ENCODE data around the gene NEDD4L.

NEDD4L gene

DNA sequence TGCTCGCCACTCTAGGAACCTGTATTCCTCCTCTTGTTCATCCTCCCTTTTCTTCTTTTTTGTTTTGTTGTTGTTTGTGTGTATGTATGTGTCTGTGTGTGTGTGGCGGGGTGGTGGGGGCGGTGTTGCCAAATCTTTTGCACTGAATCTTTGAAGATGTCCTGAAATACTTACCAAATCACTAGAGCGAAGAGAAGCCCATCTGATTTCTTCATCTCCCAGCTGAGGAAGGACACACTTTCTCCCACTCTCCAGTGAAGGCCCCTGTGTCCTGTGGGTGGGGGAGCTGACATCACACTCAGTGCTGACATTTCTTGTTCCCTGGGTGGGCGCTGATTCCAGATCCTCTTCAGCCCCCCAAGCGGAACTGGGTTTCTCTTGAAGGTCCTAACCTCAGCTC lies 74.5 kb downstream of the NEDD4L start:
- DNase-seq (ENCODE audit: low spot score), result no peak

DNA sequence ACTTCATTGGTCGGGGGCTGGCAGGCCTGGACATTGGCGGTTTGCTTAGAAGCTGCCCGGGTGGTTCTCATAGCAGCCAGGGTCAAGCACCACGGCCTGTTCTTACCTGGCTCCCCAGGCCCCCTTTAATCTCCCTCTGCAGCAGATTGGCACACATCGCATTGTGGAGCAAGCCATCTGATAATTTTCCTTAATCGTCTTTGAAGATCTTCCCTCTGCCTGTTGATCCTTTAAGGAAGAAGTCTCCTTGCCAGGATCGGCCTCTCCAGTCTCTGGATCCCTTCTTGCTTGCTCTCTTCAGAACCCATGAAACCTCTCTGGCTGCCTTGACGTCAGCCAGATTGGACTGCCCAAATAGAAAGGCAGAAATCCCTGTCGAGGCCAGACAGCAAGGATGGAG lies 75.8 kb downstream of the NEDD4L start:
- no peak for DNase-seq (ENCODE audit: low spot score)

DNA sequence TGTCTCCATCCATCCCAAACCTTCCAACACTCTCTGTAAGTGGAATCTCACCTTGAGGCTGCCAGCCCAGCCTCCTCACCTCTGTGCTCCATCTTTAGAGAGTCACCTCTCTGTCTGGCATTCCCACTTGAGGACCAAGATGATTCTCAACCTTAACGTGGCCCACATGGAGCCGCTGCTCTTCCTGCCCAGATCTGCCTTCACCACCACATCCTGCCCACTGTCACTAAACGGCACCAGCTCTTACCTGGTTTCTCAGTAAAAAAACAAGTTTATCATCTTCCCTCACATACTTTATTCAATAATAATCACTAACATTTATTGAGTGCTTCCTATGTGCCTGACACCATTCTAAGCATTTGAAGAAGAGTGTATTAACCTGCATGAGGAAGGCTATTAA lies 80.4 kb downstream of the NEDD4L start:
- no peak for DNase-seq (ENCODE audit: low spot score)

DNA sequence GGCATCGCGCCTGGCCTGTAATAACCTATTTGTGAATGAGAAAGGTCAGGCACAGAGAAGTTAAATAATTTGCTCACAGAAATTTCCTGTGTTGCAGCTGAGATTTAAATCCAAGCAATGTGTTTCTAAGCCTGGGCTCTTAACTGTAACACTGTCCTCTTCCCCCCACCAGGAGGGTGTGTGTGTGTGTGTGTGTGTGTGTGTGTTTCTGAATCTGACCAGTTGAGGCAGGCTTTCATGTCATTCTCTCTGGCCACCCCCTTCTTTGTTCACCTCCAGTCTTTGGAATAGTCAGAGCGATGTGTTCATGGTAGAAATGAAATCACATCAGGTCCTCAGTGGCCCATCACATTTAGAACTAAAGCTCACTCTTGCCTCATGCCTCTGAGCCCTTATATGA lies 81.2 kb downstream of the NEDD4L start:
- DNase-seq (ENCODE audit: low spot score), result peak; percentile 21

DNA sequence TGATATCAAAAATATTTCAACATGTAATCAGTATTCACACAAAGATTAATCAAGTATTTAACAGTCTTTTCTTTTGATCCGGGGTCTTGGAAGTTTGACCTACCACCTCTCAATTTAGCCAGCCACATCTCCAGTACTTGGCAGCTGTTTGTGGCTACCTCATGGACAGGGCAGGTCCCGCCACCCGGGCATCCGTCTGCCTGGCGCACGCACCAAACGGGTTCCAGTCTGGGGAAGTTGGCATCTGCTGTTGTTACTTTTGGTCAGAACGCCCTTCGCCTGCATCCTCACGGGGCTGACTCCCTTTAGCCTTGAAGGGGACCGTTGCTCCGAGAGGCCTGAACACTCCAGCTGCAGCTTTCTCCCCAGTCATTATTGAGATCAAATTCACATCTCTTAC lies 81.7 kb downstream of the NEDD4L start:
- no peak for DNase-seq (ENCODE audit: low spot score)

DNA sequence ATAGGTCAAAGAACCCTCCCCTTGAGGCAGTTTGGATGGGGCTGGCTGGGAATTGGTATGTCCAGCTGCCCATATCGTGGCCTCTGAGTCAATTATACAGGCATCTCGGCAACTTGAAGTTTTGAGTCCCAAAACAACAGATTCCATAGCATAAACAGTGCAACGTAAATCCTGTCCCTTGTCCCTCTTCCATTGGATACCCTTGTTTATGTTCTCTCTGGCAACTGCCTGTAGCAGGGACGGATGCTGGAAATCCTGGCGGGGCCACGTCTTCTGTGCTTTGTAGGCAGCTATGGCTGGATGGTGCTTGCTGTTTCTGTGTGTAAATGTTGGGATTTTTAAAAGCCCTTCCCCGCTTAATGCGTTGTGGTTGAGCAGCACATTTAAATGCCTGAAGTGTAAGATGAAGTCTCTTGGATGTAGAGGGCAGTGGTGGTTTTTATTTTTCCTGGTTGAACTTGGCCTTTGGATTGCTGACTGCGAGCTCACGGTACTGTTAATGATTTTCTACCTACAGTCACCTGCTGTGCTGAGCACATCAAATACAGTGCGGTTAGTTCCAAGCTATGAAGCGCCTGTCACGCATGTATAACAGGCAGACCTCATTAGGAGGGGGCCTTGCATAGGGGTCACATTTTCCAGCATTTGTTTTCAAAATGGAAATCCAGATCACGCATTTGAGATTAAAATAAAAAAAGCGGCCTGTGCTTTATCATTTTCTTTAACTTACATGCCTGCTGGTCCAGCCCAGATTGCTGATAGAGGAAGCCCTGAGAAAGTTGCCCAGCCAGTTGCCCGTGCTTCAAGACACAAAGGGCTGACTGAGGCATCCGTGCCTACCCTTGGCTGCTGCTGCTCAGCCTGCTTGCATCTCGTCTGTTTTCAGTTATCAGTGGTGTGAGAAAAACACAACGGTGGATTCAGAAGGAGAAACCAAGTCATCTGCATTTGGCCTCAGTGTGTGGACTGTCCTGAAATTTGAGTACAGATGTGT lies 84.7 kb downstream of the NEDD4L start:
- DNase-seq (ENCODE audit: low spot score), result peak; percentile 93

DNA sequence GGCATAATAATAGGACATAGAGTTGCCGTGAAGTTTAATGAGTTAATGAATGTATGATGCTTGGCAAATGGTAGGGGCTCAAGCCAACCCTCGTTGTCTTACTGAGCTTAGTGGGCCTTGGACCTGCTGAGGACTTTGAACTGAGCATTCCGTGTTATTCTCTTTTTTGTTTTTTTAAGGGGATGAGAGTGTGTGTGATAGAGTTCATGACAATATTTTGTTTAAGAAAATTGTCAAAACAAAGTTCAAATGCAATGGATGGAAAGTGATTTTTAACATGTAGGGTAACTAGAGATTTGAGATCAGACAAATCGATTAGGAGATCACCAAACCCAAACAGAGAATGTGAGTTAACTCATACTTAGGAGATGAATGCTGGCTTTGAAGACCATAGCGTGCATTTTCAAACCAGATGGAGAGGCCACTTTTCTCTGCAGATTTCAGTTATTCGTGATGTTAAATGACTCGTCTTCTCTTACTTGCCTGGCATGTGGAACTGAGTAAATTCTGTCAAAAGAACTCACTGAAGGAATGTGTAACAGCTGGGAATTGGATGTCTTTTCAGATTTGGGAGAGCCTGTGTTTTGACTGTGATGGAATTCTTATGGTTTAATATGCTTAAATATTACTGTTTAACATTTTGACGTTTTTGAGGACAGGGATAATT lies 88.7 kb downstream of the NEDD4L start:
- DNase-seq (ENCODE audit: low spot score), result peak; percentile 9

DNA sequence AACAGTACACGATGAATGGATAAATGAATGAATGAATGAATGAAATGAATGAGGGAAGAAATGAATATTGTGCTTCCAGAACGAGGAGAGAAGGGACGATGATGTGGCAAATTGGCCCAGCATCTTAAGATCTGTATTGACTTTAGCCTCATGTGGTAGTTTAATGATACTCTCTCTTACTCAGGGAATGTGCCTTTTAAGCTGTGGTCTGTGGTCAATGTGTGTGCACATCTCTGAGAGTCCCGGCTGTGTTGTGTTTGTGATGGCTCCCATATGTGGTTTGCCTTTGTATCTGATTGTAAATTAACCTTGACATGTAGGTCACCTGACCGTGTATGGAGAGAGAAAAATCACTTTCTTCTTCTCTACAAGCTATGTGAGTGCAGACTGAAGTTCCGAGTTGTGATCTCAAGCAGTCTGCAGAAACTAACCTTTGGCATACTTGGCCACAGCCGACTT lies 91.2 kb downstream of the NEDD4L start:
- peak; percentile 92 for DNase-seq (ENCODE audit: low spot score)

DNA sequence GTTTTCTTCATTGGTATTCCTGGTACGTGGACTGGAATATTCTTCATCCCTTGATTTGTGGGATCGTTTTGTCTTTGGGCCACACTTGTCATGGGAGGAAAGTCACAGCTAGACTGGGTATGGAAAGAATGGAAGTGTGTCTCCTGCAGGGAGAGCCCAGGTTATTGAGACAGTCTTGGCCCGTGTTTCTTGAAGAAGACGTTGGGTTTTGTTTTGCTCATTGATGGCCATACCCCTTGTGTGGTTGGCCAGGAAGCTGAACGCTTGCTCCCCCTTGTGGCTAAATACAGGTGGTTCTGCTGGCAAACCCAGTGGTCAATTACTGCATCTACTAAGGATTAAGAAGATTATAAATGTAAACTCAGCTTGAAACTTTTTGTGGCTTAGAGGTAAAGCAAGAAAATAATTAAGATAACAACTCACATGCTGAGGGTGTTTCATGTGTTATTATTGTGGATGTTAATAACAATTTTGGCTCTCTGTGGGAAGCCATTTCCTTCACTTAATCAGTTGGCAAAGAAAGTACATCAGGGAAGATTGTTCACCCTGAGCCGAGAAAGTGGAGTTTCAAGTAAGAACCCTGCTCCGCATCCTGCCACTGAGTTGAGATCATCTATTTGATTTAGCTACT lies 91.8 kb downstream of the NEDD4L start:
- DNase-seq (ENCODE audit: low spot score), result peak; percentile 77

DNA sequence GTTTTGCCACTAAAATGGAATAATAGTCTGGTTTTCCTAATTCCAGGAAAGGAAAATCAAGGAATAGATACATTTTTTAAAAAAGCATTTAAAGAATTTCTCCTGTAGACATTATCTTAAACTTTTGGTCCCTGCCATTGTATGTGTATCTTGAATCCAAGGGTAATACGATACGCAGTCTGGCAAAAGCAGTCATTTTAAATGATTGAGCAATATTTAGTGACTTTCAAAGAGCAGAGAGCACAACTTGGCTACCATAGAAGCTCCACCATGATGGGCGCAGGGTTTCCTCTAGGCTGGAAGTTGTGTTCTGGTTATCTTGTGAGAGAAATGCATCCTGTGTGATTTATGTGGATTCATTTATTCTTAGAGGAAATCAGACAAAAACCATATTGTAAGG lies 92.9 kb downstream of the NEDD4L start:
- DNase-seq (ENCODE audit: low spot score), result no peak

DNA sequence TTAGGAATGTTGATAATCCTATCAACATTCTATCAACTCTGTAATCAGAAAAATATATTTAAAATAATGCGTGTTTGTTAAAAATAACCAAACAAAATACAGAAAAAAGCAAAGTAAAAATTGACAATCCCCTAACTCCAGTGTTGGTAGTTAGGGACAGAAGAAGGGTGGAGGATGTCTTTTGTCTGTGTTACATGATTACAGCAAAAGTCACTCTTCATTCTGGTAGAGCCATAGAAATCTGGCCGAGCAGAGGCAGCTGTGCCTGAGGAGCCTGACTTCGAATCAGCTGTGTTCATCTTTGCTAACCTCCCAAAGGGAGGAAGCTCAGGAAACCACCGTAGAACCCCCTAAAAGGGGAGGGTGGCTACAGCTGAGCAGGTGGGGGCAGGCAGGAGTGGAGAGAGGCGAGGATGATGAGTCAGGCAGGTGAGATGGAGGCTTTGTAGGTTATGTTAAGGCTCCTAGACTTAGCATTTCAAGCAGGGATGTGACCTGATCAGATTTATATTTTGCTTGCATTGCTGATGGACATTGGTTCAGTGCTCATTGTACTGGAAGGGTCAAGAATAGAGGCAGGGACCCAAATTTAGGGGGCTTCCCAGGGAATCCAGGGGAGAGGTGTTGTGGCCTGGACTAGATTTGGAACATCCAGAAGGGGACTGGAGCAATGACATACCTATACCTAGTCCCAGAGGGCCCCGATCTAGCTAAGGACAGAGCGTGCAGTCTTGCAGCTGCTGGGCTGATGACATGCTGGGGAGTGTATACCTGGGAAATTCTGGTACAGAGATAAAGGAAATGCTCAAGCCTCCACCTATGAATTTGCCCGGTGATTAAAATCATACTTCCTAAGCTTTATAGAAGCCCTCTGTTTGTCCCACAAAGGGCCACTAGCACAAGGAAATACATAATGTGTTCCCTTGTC lies 95.7 kb downstream of the NEDD4L start:
- no peak for DNase-seq (ENCODE audit: low spot score)

DNA sequence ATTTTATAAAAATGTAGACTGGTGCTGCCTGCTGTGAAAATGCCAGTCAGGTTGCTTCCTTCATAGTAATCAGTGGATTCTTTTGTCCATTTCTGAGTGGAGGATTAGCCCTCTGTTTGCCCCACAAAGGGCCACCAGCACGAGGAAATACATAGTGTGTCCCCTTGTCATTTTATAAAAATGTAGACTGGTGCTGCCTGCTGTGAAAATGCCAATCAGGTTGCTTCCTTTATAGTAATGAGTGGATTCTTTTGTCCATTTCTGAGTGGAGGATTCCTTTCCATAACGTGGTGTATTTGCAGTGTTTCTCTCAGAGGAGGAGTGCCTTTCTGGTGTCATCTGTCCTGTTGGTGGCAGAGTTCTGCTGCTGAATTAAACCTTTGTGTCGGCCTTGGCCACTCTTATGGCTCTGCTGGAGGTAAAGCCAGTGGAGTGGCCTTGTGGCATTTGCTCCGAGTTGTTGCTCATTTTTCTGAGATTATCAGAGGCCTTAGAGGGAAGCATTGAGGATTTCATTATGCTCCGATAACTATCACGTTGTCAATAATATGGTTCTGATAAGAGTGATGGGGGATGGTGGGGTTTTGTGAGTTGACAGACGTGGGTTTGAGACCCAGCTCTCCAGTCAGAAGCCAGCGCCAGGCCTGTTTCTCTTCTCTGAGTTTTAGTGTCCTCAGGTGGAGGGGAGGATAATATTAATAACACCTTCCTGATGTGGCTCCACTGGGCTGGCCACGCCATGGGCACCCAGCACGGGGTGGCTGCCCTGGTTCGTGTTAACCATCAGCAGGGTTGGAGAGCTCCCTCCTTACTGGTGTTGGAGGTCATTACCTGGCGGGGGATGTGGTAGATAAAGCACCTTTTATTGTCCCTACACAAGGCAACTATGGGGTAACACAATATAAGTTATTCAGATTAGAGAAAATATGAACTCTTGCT lies 96.6 kb downstream of the NEDD4L start:
- DNase-seq (ENCODE audit: low spot score), result peak; percentile 7

DNA sequence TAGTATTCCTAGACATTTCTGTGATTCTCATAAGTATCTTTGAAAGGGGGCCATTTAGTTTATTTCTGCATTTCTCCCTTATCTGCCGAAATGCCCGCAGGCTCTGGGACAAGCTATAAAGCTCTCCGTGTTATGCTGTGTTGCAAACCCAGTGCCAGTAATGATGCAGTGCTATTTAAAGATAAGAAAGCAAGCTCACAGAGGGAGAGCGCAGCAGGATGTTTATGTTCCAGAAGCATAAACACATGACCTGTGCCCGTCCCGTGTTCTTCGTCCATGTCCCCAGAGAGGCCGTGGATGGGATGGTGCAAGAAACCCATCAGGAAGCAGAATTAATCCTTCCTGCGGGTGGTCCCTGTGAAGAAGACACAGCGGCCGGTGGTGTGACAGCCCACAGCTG lies 99.4 kb downstream of the NEDD4L start:
- DNase-seq (ENCODE audit: low spot score), result no peak

DNA sequence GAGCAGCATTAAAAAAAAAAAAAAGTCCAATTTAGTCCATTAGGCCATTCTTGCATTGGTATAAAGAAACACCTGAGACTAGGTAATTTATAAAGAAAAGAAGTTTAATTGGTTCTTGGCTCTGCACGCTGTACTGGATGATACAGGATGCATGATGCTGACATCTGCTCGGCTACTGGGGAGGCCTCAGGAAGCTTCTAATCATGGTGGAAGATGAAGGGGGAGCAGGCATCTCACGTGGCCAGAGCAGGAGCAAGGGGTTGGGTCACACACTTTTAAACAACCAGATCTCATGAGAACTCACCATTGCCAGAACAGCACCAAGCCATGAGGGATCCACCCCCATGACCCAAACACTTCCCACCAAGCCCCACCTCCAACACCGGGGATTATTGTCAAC lies 100.1 kb downstream of the NEDD4L start:
- no peak for DNase-seq (ENCODE audit: low spot score)

DNA sequence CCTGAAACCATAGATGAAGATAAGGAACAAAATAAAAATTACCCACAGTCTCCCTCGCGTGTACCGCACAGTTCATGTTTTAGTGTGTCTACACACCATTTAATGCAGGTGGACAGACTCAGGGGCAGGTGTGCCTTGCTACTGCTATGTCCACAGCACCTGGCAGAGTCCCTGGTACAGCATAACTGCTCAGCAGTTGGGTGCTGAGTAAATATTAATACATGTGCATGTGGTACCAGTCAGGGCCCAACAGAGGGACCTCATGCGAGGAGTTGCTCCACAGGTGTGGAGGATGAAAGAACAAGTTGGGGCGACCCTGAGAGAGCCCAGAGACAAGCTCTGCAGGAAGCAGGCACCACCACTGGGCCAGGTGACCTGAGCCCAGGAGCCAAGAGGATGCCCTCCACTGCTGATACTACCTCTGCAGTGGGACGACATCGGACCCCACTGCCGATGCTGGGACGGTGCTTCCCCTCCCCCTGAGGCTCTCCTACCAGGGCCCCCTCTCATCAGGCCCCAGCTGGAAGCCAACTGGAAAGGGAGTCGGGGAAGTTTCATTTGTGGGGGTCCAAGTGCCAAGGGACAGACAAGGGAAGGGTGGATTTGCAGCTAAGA lies 100.8 kb downstream of the NEDD4L start:
- no peak for DNase-seq (ENCODE audit: low spot score)

DNA sequence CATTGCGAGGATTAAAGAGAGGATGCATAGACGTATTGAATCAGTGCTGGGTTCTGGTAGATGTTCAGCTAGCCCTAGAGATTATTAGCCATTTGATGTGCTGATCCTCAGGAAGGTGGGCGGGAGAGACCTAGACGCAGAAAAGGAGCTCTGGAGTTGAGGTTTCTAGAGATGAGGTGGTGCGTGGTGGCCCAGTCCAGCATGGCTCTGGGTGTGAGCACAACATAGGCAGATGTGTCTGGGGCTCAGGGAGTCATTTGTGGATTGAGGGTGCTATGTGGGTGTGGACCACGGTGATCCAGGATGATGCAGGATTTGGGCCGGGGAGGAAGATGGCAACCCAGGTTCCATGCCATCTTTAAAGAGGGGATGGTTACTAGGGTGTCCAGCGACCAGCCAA lies 102.1 kb downstream of the NEDD4L start:
- no peak for DNase-seq (ENCODE audit: low spot score)

DNA sequence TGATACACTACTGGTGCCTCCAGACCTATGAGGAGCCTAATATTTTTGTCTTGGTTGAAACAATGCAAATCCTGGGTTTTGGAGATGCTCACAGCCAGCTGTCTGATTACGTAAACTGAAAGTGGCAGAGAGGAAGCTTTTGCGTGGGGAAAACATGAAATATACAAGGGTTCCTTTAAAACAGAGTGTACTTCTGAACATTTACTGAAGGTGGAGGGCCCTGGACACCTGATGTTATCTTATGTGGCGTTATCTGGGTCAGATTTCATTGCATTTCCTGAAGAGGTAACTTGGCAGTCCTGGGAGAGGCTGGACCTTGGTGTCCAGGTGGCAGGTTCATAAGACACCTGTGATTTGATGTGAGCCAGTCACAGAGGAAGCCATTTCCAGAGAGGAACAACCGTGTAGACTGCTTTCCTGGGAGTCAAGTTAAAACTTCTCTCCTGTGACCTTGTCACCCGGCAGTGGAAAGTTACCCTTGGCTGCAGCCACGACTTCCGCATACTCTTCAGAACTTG lies 105.0 kb downstream of the NEDD4L start:
- peak; percentile 17 for DNase-seq (ENCODE audit: low spot score)

DNA sequence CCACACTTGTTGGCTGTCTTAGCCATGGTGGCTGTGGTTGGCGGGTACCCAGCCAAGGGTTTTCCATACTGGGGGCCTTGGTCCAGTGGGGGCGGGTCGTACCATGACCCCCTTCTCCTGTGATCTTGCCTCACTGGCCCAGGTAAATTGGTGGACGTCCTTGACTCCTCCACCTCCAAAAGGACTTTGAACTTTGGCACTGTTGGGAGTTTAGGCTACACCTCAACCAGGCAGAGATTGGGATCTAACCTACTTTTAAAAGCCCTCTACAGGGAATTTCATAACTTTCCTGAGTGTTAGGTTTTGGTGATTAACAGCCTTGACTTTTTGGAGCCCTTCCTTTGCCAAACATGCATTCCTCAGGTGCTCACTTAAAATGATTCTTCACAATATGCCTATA lies 106.7 kb downstream of the NEDD4L start:
- DNase-seq (ENCODE audit: low spot score), result no peak

DNA sequence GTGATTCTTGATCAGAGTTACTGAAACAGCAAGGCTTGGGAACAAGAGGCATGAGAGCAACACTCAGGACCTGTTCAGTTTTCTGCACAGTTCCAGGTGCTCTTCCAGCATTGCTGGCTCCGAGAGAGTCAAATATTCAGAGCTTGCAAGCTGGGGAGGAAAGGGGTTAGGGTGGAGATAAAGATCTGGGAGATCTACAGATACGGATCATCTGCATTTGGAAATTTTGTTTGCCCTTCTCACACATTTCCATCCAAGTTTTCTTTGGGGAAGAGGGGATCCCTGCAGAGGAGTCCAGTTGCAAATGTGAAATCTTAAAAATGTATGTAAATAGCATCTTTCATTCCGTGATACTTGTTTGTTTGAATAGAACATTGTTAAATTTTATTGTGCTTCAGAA lies 108.2 kb downstream of the NEDD4L start:
- no peak for DNase-seq (ENCODE audit: low spot score)

DNA sequence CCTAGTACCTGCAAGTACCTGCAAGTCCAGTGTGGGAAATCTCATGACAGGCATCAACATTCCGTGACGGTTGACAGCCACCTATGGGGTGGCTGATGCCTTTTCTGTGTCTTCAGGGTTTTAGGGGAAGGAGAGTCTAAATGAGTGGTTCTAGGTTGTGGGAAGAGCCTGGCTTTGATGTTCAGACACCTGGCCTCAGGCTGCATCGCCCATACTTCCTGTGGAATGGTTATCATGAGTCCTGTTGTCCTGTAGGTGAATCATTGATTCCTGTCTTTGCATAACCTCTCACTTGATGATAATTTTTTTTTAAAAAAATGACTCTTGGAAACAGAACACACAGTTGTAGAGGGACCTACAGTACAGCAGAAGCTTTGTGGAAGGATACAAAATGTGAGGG lies 108.9 kb downstream of the NEDD4L start:
- DNase-seq (ENCODE audit: low spot score), result no peak
